Tongue (tissue), 2 donors: ENCODE results near the gene PLCH1. TPM values are rescaled to one million over a fixed set of nuclear protein-coding genes. Genes with fewer than 3 reads are reported as not detected.
"Not testable (repeated sequence)": the region's sequence is repeated elsewhere in the genome, so short reads cannot be mapped to it uniquely, and the experiment has no call there.

Experiments
- DNase-seq: peaks from one replicate; pipeline ENCODE4 v3.0.0-alpha.2; 2015
- total RNA-seq: library from RNA; depleted of rRNA; stranded (reverse); fragments of >200 nt; gene quantifications from one replicate; pipeline ENCODE4 v1.2.3, GENCODE V29; 2014

Gene PLCH1
- total RNA-seq, 1 donor from 2014 or later = 3.1 TPM

DNA sequence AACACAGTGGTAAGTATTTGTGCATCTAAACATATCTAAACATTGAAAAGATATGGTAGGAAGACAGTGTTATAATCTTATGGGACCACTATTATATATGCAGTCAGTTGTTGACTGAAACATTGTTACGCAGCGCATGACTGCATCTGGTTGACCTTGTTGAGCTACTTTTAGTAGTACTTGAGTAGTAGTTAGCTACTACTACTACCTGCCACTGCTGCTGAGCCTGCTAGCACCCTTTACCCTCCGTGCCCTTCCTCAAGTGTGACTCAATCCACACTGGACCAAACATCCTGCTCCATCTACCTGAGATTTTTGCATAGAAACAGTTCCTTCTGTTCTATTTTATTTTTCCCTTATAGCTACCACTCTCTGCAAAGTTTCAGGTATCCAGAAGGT, 327.8 kb downstream of the PLCH1 start:
- no peak for DNase-seq

- DNase-seq = no peak
Measured at GRCh38 chr3:155416500-155417118, 328.3 kb downstream of the PLCH1 start.

DNA sequence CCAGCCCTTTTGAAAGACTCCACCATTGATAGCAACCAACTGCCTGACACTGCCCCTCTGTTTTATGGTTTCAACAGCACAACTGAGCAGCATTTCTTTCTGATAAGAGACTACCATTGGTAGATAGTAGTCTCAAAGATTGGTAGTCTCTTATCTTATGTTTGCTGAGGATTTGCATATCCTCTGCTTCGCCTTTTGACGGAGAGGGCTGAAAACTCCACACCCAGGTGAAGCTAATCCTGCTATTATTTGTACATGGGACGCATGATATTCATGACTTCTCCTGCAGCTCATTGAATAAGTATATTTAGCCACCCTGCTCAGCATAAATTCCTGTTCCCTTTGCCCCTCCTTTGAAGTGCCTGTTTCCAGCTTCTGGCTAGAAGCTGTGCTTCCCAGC, 332.0 kb downstream of the PLCH1 start:
- DNase-seq = no peak

DNA sequence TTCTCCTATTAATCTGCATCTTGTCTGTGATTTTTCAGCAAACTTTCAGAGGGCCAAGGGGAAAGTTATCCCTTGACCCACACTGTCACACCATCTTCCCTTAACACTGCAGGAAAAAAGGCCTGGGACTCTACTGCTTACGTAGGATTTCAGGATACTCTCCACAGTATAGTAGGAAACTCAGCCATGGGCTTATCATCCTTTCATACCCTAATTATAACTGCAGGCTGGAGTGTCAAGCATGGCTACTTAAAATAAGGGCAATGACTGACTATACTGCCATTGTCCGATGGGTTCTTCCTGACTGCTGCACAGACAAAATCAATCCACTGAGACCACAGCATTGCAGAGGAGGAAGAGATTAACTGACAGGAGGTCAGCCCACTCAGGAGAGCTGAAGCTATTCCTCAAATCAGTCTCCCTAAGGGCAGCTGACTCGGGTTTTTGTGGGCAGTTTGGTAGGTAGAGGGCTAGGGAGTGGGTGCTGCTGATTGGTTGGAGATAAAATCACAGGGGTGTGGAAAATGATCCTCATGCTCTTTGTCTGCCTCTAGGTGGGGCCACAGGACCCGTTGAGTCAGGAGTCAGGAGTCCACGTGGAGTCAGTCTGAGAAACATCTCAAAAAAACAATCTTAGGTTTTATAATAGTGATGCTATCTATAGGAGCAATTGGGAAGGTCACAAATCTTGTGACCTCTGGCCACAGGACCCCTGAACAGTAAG, 333.2 kb downstream of the PLCH1 start:
- DNase-seq = no peak

- no peak for DNase-seq
Measured at GRCh38 chr3:155409336-155409735, 335.5 kb downstream of the PLCH1 start.

GRCh38 chr3:155407971-155408370, 336.9 kb downstream of the PLCH1 start:
- no peak for DNase-seq

- no peak for DNase-seq
Measured at GRCh38 chr3:155407331-155407730, 337.5 kb downstream of the PLCH1 start.

- no peak for DNase-seq
Measured at GRCh38 chr3:155404486-155404885, 340.4 kb downstream of the PLCH1 start.

GRCh38 chr3:155402656-155403055, 342.2 kb downstream of the PLCH1 start:
- DNase-seq = no peak

- no peak for DNase-seq
Measured at GRCh38 chr3:155398046-155398445, 346.8 kb downstream of the PLCH1 start.

GRCh38 chr3:155394896-155395295, 350.0 kb downstream of the PLCH1 start:
- DNase-seq = not testable (repeated sequence)

DNA sequence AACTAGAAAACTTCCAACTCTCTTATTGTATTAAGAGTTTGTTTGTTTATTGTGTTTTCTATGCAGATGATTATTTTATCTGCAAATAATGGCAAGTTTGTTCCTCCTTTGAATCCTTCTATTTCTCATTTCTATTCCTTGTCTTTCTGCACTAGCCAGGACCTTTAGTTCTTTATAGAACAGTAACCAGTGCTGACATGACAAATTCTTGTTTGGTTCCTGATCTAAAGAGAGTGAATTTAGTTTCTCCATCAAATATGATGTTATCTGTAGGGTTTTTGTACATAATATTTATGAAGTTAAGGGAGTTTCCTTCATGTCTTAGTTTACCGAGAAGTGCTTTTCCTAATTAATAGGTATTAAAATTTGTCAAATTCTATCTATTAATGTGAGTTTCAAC, 350.6 kb downstream of the PLCH1 start:
- DNase-seq = no peak

DNA sequence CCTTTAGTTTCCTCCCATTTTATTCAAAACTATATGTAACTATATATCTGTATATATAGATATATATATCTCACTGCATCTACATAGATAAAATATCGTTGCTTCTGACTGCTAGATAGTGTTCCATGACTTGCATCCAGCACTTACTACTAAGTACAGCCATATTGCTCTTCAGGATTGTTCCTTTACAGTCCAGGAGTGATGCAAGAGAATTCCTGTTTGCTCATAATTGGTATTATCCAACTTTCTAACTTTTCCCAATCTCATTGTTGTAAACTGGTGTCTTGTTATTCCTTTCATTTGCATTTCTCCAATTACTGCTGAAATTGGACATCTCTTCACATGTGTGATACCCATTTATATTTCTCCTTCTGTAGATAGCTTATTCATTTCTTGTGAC, 351.6 kb downstream of the PLCH1 start:
- DNase-seq = no peak

DNA sequence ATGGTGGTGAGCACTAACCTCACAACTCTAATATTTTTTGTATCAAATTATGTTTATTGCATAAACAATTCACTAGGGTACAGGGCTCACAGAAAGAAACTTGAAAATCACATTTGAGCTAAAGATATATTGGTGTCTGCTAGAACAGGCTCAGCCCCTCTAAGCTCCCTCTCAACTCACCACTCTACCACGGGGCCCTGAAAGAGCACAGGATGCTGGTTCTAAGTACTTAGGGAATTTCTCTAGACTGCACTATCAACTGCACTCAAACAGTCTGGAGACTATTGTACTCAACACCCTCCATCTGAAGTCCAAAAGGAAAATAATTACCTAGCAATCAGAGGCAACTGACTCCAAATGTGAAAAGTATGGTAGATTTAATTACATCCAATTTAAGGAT, 352.7 kb downstream of the PLCH1 start:
- no peak for DNase-seq

GRCh38 chr3:155391551-155391958, 353.3 kb downstream of the PLCH1 start:
- peak; percentile 71 for DNase-seq

GRCh38 chr3:155391104-155391503, 353.8 kb downstream of the PLCH1 start:
- DNase-seq = peak; percentile 65

DNA sequence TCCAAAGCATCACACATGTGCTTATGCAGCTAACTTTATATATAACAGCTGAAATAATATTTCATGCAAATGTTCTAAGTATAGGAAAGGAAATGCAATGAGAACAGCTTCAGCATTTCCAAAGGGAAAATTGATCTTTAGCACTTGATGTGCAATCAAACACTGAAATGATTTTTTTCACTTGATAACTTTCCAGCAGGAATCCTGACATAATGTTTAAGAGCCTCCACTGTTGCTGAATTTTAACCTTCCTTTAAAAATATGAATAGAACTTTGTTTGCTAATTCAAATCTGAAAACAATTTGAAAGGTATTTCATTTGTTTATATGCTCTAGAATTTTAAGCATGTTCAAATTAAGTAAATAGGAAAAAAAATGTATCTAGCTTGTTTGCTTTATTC, 354.5 kb downstream of the PLCH1 start:
- peak; percentile 45 for DNase-seq

DNA sequence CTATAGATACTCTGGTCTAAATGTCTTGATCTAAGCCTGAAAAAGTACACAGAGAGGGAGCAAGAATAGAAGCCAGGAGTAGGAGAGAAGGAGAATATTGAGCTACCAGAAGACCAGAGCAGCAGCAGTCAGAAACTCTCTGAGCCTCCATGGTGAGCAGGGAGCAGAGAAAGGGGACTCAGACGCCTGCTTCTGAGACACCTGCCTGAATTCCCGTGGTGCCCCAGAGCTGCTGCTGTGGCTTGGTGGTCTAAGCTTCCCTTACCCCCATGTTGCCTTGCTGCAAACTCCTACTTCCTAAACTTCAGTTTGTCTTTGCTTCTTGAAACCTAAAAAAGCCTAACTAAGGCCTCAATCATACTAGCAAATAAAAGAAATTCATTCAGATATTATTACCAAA, 356.5 kb downstream of the PLCH1 start:
- no peak for DNase-seq

DNA sequence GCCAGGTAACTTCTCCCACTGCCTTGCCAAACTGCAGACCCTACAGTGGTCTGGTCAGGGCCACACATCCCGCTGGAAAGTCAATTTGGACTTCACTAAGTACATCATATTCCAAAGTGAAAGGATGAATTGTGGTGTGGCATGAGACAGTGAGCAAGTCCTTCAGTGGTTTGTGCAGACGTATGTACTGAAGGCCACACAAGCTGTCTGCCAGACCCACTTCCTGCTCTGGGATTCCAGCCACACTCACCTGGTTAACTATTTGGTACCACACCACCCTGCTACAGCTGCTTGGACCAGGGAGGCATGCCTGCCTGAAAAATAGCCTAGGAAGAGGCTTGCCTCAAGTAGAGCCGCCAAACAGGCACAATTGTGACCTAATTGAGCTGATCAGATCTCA, 357.3 kb downstream of the PLCH1 start:
- DNase-seq = no peak

DNA sequence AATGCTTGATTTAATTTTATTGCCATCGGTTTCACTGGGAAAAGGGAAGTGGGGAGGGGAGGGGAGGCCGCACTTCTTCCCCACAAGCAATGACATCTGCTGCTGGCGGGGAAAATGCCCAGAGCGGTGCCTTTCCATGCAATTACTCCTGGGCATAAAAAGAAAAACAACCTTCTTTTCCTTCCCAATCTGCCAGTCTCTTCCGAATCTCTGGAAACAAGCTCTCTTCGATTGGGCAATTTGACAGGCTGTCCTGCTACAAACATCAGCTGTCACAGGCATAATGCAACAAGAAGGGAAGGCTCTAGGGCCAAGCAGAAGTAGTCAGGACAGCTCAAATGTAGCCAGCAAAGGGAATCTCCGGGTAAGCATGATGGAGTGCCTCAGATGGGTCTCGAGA, 358.0 kb downstream of the PLCH1 start:
- no peak for DNase-seq

- peak; percentile 53 for DNase-seq
Measured at GRCh38 chr3:155385896-155386625, 358.8 kb downstream of the PLCH1 start.

GRCh38 chr3:155382396-155383042, 362.4 kb downstream of the PLCH1 start:
- peak; percentile 73 for DNase-seq

- peak; percentile 41 for DNase-seq
Measured at GRCh38 chr3:155377847-155378246, 367.0 kb downstream of the PLCH1 start.
